Measurements from ENCODE around the gene ZNF609. TPM values are rescaled to one million over a fixed set of nuclear protein-coding genes. Genes with fewer than 3 reads are reported as not detected.
"Not testable (repeated sequence)": the region's sequence is repeated elsewhere in the genome, so short reads cannot be mapped to it uniquely, and the experiment has no call there.

ZNF609 gene
- total RNA-seq, 2 donors from 2014 or later = 17.9 to 22.7 TPM

DNA sequence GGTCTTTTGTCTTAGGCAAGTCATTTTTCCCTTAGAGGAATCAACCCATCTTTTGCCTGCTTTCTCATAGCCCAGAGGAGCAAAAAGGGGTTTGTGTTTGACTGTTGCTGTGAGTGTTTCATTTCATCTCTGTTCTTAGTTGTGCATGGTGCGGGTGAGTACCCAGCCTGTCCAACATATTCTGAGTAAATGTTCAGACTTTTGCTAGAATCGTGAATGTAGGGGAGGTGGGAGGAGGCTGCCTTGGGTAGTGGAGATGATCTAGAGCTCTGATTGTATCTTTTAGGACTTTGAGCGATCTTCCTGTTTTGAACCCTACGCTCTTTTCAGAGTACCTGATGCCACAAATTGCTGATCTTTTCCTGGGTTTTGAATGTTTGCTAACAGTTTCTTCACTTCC, 123.1 kb downstream of the ZNF609 start:
- Histone ChIP-seq H3K27me3 (no peaks in the 10 kb centered on the region), H3K9me3 (no peaks in the 10 kb centered on the region), H3K27ac (no peak overlapping the region), H3K4me3 (no peak overlapping the region), H3K36me3 (replicated peaks in 1 of 2; ENCODE audit: insufficient read depth in 1 of 2, low read depth in 2 of 2) (no peaks in the 10 kb centered on the region), H3K4me1 (no peaks in the 10 kb centered on the region)
- TF ChIP-seq, protein P1, sequence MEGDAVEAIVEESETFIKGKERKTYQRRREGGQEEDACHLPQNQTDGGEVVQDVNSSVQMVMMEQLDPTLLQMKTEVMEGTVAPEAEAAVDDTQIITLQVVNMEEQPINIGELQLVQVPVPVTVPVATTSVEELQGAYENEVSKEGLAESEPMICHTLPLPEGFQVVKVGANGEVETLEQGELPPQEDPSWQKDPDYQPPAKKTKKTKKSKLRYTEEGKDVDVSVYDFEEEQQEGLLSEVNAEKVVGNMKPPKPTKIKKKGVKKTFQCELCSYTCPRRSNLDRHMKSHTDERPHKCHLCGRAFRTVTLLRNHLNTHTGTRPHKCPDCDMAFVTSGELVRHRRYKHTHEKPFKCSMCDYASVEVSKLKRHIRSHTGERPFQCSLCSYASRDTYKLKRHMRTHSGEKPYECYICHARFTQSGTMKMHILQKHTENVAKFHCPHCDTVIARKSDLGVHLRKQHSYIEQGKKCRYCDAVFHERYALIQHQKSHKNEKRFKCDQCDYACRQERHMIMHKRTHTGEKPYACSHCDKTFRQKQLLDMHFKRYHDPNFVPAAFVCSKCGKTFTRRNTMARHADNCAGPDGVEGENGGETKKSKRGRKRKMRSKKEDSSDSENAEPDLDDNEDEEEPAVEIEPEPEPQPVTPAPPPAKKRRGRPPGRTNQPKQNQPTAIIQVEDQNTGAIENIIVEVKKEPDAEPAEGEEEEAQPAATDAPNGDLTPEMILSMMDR (IDR thresholded peaks at IDR 0.05) = no peak
- no peak for TF ChIP-seq POLR2A (IDR thresholded peaks at IDR 0.05)
- DNase-seq (no peak), ATAC-seq (no peak)
- 90% methylated on average over 4 of the region's 4 CpGs for WGBS, 2 donors
- intact Hi-C loops (cut with DNase I) = no loop called here

DNA sequence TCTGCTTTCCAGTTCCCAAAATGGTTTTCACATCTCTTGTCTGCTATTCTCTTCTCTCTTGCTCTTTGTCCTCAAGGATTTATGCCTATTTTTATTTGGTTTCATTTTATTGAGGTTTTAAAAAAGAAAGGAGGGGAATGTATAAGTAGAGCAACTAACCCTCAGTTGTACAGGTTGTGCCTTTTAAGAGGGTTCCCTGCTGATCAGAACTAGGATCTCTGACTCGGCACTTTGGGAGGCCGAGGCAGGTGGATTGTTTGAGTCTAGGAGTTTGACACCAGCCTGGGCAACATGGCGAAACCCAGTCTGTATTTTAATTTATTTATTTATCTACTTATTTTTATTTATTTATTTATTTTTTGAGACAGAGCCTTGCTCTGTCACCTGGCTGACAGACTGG, 123.6 kb downstream of the ZNF609 start:
- no peak overlapping the region for H3K27ac ChIP-seq
- ATAC-seq = no peak
- H3K9me3 ChIP-seq = no peaks in the 10 kb centered on the region
- 91 to 95% methylated on average over 3 of the region's 3 CpGs for WGBS, 2 donors
- H3K36me3 ChIP-seq (replicated peaks in 1 of 2; ENCODE audit: insufficient read depth in 1 of 2, low read depth in 2 of 2) = no peaks in the 10 kb centered on the region
- no peaks in the 10 kb centered on the region for H3K27me3 ChIP-seq
- no peak for TF ChIP-seq POLR2A (IDR thresholded peaks at IDR 0.05)
- TF ChIP-seq, protein P1 (IDR thresholded peaks at IDR 0.05) = no peak
- intact Hi-C loops (cut with DNase I) = no loop called here
- H3K4me3 ChIP-seq = no peak overlapping the region
- peaks cover 3% of the 10 kb centered on the region for H3K4me1 ChIP-seq
- no peak for DNase-seq

DNA sequence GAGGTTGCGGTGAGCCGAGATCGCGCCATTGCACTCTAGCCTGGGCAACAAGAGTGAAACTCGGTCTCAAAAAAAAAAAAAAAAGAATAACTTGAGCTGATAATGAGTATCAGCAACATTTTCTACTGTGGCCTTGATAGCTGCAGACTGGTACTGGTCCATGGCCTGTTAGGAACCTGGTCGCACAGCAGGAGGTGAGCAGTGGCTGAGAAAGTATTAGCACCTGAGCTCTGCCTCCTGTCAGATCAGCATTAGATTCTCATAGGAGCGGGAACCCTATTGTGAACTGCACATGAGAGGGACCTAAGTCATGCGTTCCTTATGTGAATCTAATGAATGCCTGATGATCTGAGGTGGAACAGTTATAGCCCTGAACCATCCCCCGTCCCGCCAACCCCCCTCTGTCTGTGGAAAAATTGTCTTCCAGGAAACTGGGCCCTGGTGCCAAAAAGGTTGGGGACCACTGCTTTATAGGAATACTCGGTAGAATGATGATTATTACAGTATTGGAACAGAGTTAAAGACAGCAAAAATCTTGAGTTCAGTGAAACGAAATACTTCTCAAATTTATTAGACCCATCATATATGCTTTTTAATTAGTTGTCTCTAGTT, 126.0 kb downstream of the ZNF609 start:
- no peak overlapping the region for H3K4me3 ChIP-seq
- no peaks in the 10 kb centered on the region for H3K27me3 ChIP-seq
- H3K4me1 ChIP-seq = peaks cover 7% of the 10 kb centered on the region
- no peak for TF ChIP-seq POLR2A (IDR thresholded peaks at IDR 0.05)
- TF ChIP-seq, protein P1 (IDR thresholded peaks at IDR 0.05) = no peak
- no peaks in the 10 kb centered on the region for H3K9me3 ChIP-seq
- WGBS, 2 donors = 83 to 90% methylated on average over 12 of the region's 12 CpGs
- H3K36me3 ChIP-seq (replicated peaks in 1 of 2; ENCODE audit: insufficient read depth in 1 of 2, low read depth in 2 of 2) = no peaks in the 10 kb centered on the region
- DNase-seq (no peak), ATAC-seq (no peak)
- no peak overlapping the region for H3K27ac ChIP-seq
- intact Hi-C loops (cut with DNase I) = no loop called here

DNA sequence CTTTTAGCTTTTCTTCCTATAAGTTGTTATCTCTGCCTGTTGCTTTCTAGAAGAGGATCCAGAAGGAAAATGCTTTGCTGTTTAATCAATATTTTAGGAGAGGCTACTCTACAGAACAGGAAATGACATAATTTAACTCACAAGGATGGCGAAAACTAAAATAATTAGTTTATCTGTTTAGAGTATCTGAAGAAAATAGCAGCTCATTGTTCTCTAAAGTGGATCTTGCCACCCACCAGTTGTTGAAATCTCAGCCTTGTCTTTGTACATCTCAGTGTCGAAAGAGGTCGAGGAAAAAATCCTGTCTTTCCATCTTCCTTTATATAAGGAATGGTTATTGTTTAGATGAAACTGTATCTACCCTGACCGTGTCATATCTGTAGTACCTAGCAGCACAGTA, 126.6 kb downstream of the ZNF609 start:
- no peaks in the 10 kb centered on the region for H3K9me3 ChIP-seq
- no peaks in the 10 kb centered on the region for H3K36me3 ChIP-seq (replicated peaks in 1 of 2; ENCODE audit: insufficient read depth in 1 of 2, low read depth in 2 of 2)
- intact Hi-C loops (cut with DNase I) = no loop called here
- H3K27me3 ChIP-seq = no peaks in the 10 kb centered on the region
- no peak for DNase-seq
- H3K4me1 ChIP-seq = peaks cover 7% of the 10 kb centered on the region
- no peak overlapping the region for H3K4me3 ChIP-seq
- TF ChIP-seq, protein P1 (IDR thresholded peaks at IDR 0.05) = no peak
- TF ChIP-seq POLR2A (IDR thresholded peaks at IDR 0.05) = no peak
- no peak overlapping the region for H3K27ac ChIP-seq
- WGBS, 2 donors = 83 to 88% methylated on average over 4 of the region's 4 CpGs
- no peak for ATAC-seq

DNA sequence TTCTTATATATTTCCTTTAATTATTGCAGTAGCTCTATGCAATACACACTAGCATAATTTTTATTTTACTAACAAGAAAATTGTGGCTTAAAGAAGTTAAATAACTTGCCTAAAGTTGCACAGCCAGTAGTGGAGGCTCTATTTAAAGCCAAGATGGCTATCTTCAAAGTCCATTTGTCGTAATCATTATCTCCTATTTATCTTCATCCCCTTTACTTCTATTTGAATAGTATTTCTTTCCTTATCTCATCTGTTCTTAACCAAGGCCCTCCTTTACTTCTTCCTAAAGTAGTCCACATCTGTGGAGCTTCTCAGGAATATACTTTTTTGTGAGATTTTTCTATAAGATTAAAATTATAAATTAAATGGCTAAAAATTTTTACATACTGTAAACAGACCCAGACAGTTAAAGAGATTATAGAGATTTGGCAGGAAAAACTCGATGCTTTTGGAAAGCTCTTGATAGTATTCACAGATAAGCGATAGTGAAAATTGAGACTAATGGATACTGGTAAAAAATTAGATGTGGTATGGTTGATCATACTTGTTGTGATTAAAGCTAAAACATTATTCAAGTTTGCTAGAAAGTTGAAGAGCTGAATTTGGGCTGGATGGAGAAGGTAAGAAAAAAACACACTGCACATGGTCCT, 129.2 kb downstream of the ZNF609 start:
- no peak for ATAC-seq
- no peaks in the 10 kb centered on the region for H3K27me3 ChIP-seq

GRCh38 chr15:64592845-64593244, 132.5 kb downstream of the ZNF609 start:
- DNase-seq; H3K36me3 ChIP-seq (replicated peaks in 1 of 2; ENCODE audit: insufficient read depth in 1 of 2, low read depth in 2 of 2); H3K27ac ChIP-seq; H3K4me3 ChIP-seq; ATAC-seq; H3K27me3 ChIP-seq; H3K9me3 ChIP-seq; intact Hi-C loops (cut with DNase I): not testable (repeated sequence)
- whole genome bisulfite sequencing, 2 donors = 93 to 97% methylated on average over 18 of the region's 18 CpGs
- H3K4me1 ChIP-seq = peaks cover 21% of the 10 kb centered on the region

More for the DNA sequence above, 129.2 kb downstream of the ZNF609 start:
- H3K4me1 ChIP-seq = peaks cover 7% of the 10 kb centered on the region
- no peaks in the 10 kb centered on the region for H3K36me3 ChIP-seq (replicated peaks in 1 of 2; ENCODE audit: insufficient read depth in 1 of 2, low read depth in 2 of 2)
- no peaks in the 10 kb centered on the region for H3K9me3 ChIP-seq
- intact Hi-C loops (cut with DNase I) = no loop called here
- no peak for TF ChIP-seq POLR2A (IDR thresholded peaks at IDR 0.05)
- TF ChIP-seq, protein P1 (IDR thresholded peaks at IDR 0.05) = no peak
- DNase-seq = no peak
- H3K27ac ChIP-seq = no peak overlapping the region
- H3K4me3 ChIP-seq = no peak overlapping the region
- 45 to 47% methylated on average over 3 of the region's 3 CpGs for WGBS, 2 donors

Measured in body of pancreas (tissue), 4 donors.